H9 (cell line): ENCODE measurements around the gene KCNMA1. TPM values are rescaled to one million over a fixed set of nuclear protein-coding genes. Genes with fewer than 3 reads are reported as not detected.

Source experiments
- DNase-seq: peaks from one replicate; pipeline ENCODE4 v3.0.0-alpha.2; 2017
- H2AFZ ChIP-seq: one replicate; pipeline ENCODE4 v1.6.1; 2013; ENCODE audit warnings: mild to moderate bottlenecking, low read length, control low read depth, moderate library complexity
- H2AK5ac ChIP-seq: 2 replicates; pipeline ENCODE4 v1.6.1; 2013; ENCODE audit warnings: low read length, control low read depth, mixed read lengths; ENCODE audit not compliant: insufficient read length
- H2BK120ac ChIP-seq: one replicate; pipeline ENCODE4 v1.6.1; 2013; ENCODE audit warnings: low read depth, mild to moderate bottlenecking, low read length, control low read depth, inconsistent platforms; ENCODE audit not compliant: poor library complexity, severe bottlenecking
- H2BK12ac ChIP-seq: 2 replicates; pipeline ENCODE4 v1.6.1; 2013; ENCODE audit warnings: low read length, control low read depth, mixed read lengths, low read depth; ENCODE audit not compliant: insufficient read length
- H2BK15ac ChIP-seq: 2 replicates; pipeline ENCODE4 v1.6.1; 2013; ENCODE audit warnings: low read depth, low read length, control low read depth
- H2BK20ac ChIP-seq: one replicate; pipeline ENCODE4 v1.6.1; 2013; ENCODE audit warnings: low read depth, mild to moderate bottlenecking, low read length, control low read depth, inconsistent platforms; ENCODE audit not compliant: poor library complexity, severe bottlenecking
- H2BK5ac ChIP-seq: 2 replicates; pipeline ENCODE4 v1.6.1; 2013; ENCODE audit warnings: low read length, control low read depth, mixed read lengths; ENCODE audit not compliant: insufficient read length
- H3K14ac ChIP-seq: 2 replicates; pipeline ENCODE4 v1.6.1; 2013; ENCODE audit warnings: low read length, control low read depth; ENCODE audit not compliant: insufficient read depth
- H3K18ac ChIP-seq: 2 replicates; pipeline ENCODE4 v1.6.1; 2013; ENCODE audit warnings: low read depth, mild to moderate bottlenecking, mixed read lengths, low read length, control low read depth; ENCODE audit not compliant: insufficient read length
- H3K23ac ChIP-seq: 2 replicates; pipeline ENCODE4 v1.6.1; 2013; ENCODE audit warnings: low read length, control low read depth, mixed read lengths, low read depth; ENCODE audit not compliant: insufficient read length
- H3K23me2 ChIP-seq: 2 replicates; pipeline ENCODE4 v1.6.1; 2013; ENCODE audit warnings: low read depth, mild to moderate bottlenecking, mixed read lengths, low read length, control low read depth; ENCODE audit not compliant: insufficient read length, poor library complexity, severe bottlenecking
- H3K27ac ChIP-seq: 2 replicates; pipeline ENCODE4 v1.5.1; 2013; ENCODE audit warnings: low read length, control low read depth, mixed read lengths, low read depth; ENCODE audit not compliant: insufficient read length
- H3K27me3 ChIP-seq: 2 replicates; pipeline ENCODE4 v1.6.1; 2013; ENCODE audit warnings: low read length, control low read depth, inconsistent platforms; ENCODE audit not compliant: insufficient read depth
- H3K4ac ChIP-seq: 2 replicates; pipeline ENCODE4 v1.6.1; 2013; ENCODE audit warnings: low read depth, mild to moderate bottlenecking, control low read depth, inconsistent platforms, low read length, moderate library complexity
- H3K4me1 ChIP-seq: 2 replicates; pipeline ENCODE4 v1.6.1; 2013; ENCODE audit warnings: low read length, control low read depth, inconsistent platforms; ENCODE audit not compliant: insufficient read depth
- H3K4me2 ChIP-seq: 2 replicates; pipeline ENCODE4 v1.6.1; 2013; ENCODE audit warnings: low read length, control low read depth, mixed read lengths; ENCODE audit not compliant: insufficient read length, insufficient read depth
- H3K56ac ChIP-seq: 2 replicates; pipeline ENCODE4 v1.6.1; 2013; ENCODE audit warnings: low read depth, mild to moderate bottlenecking, mixed read lengths, low read length, control low read depth; ENCODE audit not compliant: insufficient read length
- H3K79me1 ChIP-seq: 2 replicates; pipeline ENCODE4 v1.6.1; 2013; ENCODE audit warnings: low read depth, mild to moderate bottlenecking, moderate library complexity, low read length, control low read depth, inconsistent platforms; ENCODE audit not compliant: insufficient read depth, poor library complexity, severe bottlenecking
- H3K79me2 ChIP-seq: 2 replicates; pipeline ENCODE4 v1.6.1; 2013; ENCODE audit warnings: low read length, control low read depth, inconsistent platforms; ENCODE audit not compliant: insufficient read depth
- H3K9ac ChIP-seq: 2 replicates; pipeline ENCODE4 v1.6.1; 2013; ENCODE audit warnings: low read length, control low read depth, mixed read lengths; ENCODE audit not compliant: insufficient read length; ENCODE audit errors: extremely low read depth
- H3K9me3 ChIP-seq: one replicate; pipeline ENCODE4 v1.6.1; 2013; ENCODE audit warnings: low read depth, low read length, inconsistent platforms; ENCODE audit not compliant: control insufficient read depth
- H3T11ph ChIP-seq: one replicate; pipeline ENCODE4 v1.6.1; 2013; ENCODE audit warnings: mild to moderate bottlenecking, low read length, control low read depth, inconsistent platforms
- H4K20me1 ChIP-seq: one replicate; pipeline ENCODE4 v1.6.1; 2013; ENCODE audit not compliant: control insufficient read depth, insufficient read length, insufficient read depth
- H4K5ac ChIP-seq: 2 replicates; pipeline ENCODE4 v1.6.1; 2013; ENCODE audit warnings: low read depth, mild to moderate bottlenecking, mixed read lengths, low read length, control low read depth; ENCODE audit not compliant: insufficient read length
- H4K8ac ChIP-seq: replicated peaks from 2 replicates; pipeline ENCODE4 v1.6.1; 2013; ENCODE audit warnings: low read length, control low read depth, mixed read lengths, low read depth; ENCODE audit not compliant: insufficient read length
- H4K91ac ChIP-seq: 2 replicates; pipeline ENCODE4 v1.6.1; 2013; ENCODE audit warnings: low read depth, mild to moderate bottlenecking, moderate library complexity, mixed read lengths, low read length, control low read depth; ENCODE audit not compliant: insufficient read length
- H3K27ac Mint-ChIP-seq, 3 experiments: 2 replicates in 2 of 3; 3 replicates in 1 of 3; pipeline ENCODE4 v1.8.0; 2020 to 2021; ENCODE audit warnings: mixed read lengths in 3 of 3, mild to moderate bottlenecking in 1 of 3, moderate library complexity in 1 of 3
- H3K27me3 Mint-ChIP-seq: 2 replicates; pipeline ENCODE4 v1.8.0; 2021; ENCODE audit warnings: low read depth, mild to moderate bottlenecking, moderate library complexity, mixed read lengths
- H3K36me3 Mint-ChIP-seq, 3 experiments: 2 replicates in 2 of 3; 3 replicates in 1 of 3; pipeline ENCODE4 v1.8.0; 2020 to 2021; ENCODE audit warnings: low read depth in 3 of 3, mixed read lengths in 3 of 3; ENCODE audit not compliant: insufficient read depth in 1 of 3
- H3K4me1 Mint-ChIP-seq, 2 experiments: 2 replicates each; pipeline ENCODE4 v1.8.0; 2020; ENCODE audit warnings: mixed read lengths in 2 of 2
- H3K4me3 Mint-ChIP-seq, 2 experiments: 2 replicates in 1 of 2; 3 replicates in 1 of 2; pipeline ENCODE4 v1.8.0; 2020 to 2021; ENCODE audit warnings: mild to moderate bottlenecking in 2 of 2, mixed read lengths in 2 of 2, moderate library complexity in 1 of 2
- H3K9me3 Mint-ChIP-seq, 2 experiments: 2 replicates in 1 of 2; 3 replicates in 1 of 2; pipeline ENCODE4 v1.8.0; 2020; ENCODE audit warnings: mild to moderate bottlenecking in 2 of 2, mixed read lengths in 2 of 2, moderate library complexity in 1 of 2
- WGBS: extraction: QIAGEN DNeasy Blood & Tissue Kit; methylation state at CpG from one replicate; pipeline ENCODE4 v1.1.7; 2013; ENCODE audit warnings: missing lambda C conversion rate, low lambda C conversion rate, mixed read lengths; ENCODE audit not compliant: insufficient read length; ENCODE audit errors: extremely low coverage; 5-methylcytosine and 5-hydroxymethylcytosine counted together
- total RNA-seq: library from RNA; stranded (reverse); gene quantifications from 2 replicates; pipeline ENCODE4 v1.2.1, GENCODE V29; 2021
- TF ChIP-seq, protein P1 (sequence below): fragments of 200-600 bp; sonication (generic); conservative IDR thresholded peaks from 3 replicates; pipeline ENCODE4 v1.8.0; 2021; ENCODE audit warnings: antibody characterized with exemption, mild to moderate bottlenecking

KCNMA1 gene
- total RNA-seq, 1 experiment from 2014 or later: 2.0 TPM

DNA sequence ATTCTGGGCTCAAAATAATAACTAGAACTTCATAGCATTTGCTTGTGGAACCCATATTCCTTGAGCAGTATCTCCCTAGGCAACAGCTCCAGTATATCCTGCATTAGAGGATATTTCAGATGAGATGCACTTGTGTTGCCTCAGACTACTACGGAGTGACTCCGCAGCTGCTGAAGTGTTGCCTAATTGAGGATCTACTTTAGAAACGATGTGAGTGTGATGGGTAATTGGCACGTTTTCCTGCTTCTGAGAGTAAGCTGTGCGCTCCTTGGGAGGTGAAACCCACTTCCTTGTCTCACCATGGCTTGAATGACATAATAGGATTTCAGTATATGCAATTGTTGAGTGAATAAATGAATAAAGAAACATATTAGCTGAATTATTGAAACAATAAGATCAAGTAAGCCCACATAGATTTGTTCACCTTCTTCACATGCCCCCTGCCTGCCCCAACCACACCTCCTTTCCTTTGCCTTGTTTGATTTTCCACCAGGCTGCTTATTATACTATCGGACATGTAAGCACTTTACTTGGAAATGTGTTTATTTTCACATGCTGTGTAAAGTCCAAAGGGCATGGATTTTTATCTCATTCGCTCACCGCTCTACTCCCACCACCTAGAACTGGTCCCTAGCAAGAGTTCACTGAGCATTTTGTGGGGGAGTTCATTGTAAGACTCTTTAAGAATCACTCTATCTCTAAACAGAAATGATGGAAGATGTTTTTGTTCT is 303.8 kb downstream of the KCNMA1 start:
- Histone ChIP-seq H3K23me2 (no peaks in the 10 kb centered on the region), H3T11ph (no peak overlapping the region), H2BK20ac (no peak overlapping the region), H3K4me1 (no peaks in the 10 kb centered on the region), H3K27ac (no peak overlapping the region), H3K27me3 (no peaks in the 10 kb centered on the region), H2BK120ac (no peak overlapping the region), H3K56ac (no peak overlapping the region), H3K23ac (no peak overlapping the region), H3K79me1 (no peaks in the 10 kb centered on the region), H2BK15ac (no peak overlapping the region), H3K14ac (no peak overlapping the region), H3K18ac (no peak overlapping the region), H3K79me2 (no peaks in the 10 kb centered on the region), H4K91ac (no peak overlapping the region), H2AFZ (no peak overlapping the region), H4K5ac (no peak overlapping the region), H3K4ac (no peak overlapping the region), H4K8ac (no peak overlapping the region), H2BK5ac (no peak overlapping the region), H4K20me1 (no peaks in the 10 kb centered on the region), H2BK12ac (no peak overlapping the region), H3K4me2 (no peak overlapping the region), H3K9me3 (no peaks in the 10 kb centered on the region), H3K9ac (no peak overlapping the region), H2AK5ac (no peak overlapping the region)
- no CpG with 5 or more reads among the region's 8 CpGs for WGBS
- Mint-ChIP-seq H3K27me3 (no peaks in the 10 kb centered on the region; the same call in 1 of the 2 replicates), H3K27ac (no peak overlapping the region), H3K4me1 (no peaks in the 10 kb centered on the region), H3K4me3 (no peak overlapping the region), H3K36me3 (no peaks in the 10 kb centered on the region), H3K9me3 (no peaks in the 10 kb centered on the region)
- no peak for DNase-seq
- TF ChIP-seq, protein P1, sequence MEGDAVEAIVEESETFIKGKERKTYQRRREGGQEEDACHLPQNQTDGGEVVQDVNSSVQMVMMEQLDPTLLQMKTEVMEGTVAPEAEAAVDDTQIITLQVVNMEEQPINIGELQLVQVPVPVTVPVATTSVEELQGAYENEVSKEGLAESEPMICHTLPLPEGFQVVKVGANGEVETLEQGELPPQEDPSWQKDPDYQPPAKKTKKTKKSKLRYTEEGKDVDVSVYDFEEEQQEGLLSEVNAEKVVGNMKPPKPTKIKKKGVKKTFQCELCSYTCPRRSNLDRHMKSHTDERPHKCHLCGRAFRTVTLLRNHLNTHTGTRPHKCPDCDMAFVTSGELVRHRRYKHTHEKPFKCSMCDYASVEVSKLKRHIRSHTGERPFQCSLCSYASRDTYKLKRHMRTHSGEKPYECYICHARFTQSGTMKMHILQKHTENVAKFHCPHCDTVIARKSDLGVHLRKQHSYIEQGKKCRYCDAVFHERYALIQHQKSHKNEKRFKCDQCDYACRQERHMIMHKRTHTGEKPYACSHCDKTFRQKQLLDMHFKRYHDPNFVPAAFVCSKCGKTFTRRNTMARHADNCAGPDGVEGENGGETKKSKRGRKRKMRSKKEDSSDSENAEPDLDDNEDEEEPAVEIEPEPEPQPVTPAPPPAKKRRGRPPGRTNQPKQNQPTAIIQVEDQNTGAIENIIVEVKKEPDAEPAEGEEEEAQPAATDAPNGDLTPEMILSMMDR: no peak
